ENCODE data around the gene ECM1.

ECM1 gene

DNA sequence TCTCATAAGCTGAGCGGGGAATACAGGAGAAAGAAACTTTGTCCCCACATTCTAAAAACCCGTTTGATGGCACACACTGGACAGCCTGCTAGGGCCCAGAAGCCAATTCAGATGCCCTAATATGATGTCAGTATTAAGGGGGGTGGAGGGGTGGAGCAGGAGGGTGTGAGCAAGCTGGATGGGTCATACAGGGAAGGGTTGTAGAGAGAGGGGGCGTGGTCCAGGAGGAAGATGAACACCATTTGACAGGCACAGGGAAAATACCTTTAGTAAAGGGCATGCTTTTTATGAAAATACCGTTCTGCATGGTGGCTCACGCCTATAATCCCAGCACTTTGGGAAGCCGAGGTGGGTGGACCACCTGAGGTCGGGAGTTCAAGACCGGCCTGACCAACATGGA, 14.7 kb upstream of the ECM1 start:
- POLR2A ChIA-PET, result no interaction called here
- TF ChIP-seq FOXM1 (IDR thresholded peaks at IDR 0.05; ENCODE audit: borderline replicate concordance), result no peak
- DNase-seq (ENCODE audit: extremely low spot score), result no peak
- CTCF ChIA-PET, result no interaction called here

DNA sequence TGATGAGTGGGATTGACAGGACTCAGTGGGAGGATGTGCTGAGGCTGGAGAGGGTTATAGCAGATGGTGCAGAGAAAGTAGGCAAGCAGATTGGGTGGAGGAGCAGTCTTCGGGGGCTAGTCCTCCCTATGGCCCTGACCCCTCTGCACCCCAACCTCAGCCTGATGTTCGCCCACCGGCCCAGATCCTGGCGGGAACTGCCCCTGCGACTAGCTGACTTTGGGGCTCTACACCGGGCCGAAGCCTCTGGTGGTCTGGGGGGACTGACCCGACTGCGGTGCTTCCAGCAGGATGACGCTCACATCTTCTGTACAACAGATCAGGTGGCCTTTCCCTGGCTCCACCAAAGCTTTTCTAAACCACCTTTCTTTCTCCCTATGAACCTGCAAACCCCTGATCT, 9.6 kb upstream of the ECM1 start:
- CTCF ChIA-PET, result no interaction called here
- POLR2A ChIA-PET, result interaction anchor here (1.8 kb wide), 1 partner anchor 17 kb away, joined by 6 read pairs; the partner anchor contains the start of gene FALEC
- no peak for TF ChIP-seq L3MBTL2 (conservative IDR thresholded peaks at IDR 0.05)
- no peak for TF ChIP-seq TARDBP (IDR thresholded peaks at IDR 0.05)
- TF ChIP-seq LEF1 (IDR thresholded peaks at IDR 0.05; ENCODE audit: borderline replicate concordance), result no peak
- TF ChIP-seq ZNF384 (IDR thresholded peaks at IDR 0.05), result no peak
- TF ChIP-seq FOXK2 (IDR thresholded peaks at IDR 0.05), result no peak
- TF ChIP-seq SP1 (IDR thresholded peaks at IDR 0.05), result no peak
- no peak for TF ChIP-seq SUZ12 (IDR thresholded peaks at IDR 0.05)
- no peak for TF ChIP-seq BHLHE40 (IDR thresholded peaks at IDR 0.05; ENCODE audit: borderline replicate concordance)
- no peak for TF ChIP-seq NFRKB (IDR thresholded peaks at IDR 0.05)
- TF ChIP-seq FOXM1 (IDR thresholded peaks at IDR 0.05; ENCODE audit: borderline replicate concordance), result no peak
- TF ChIP-seq HDGF (IDR thresholded peaks at IDR 0.05; ENCODE audit: borderline replicate concordance), result no peak
- TF ChIP-seq, protein P1, sequence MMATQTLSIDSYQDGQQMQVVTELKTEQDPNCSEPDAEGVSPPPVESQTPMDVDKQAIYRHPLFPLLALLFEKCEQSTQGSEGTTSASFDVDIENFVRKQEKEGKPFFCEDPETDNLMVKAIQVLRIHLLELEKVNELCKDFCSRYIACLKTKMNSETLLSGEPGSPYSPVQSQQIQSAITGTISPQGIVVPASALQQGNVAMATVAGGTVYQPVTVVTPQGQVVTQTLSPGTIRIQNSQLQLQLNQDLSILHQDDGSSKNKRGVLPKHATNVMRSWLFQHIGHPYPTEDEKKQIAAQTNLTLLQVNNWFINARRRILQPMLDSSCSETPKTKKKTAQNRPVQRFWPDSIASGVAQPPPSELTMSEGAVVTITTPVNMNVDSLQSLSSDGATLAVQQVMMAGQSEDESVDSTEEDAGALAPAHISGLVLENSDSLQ (IDR thresholded peaks at IDR 0.05), result no peak
- no peak for DNase-seq (ENCODE audit: extremely low spot score)

DNA sequence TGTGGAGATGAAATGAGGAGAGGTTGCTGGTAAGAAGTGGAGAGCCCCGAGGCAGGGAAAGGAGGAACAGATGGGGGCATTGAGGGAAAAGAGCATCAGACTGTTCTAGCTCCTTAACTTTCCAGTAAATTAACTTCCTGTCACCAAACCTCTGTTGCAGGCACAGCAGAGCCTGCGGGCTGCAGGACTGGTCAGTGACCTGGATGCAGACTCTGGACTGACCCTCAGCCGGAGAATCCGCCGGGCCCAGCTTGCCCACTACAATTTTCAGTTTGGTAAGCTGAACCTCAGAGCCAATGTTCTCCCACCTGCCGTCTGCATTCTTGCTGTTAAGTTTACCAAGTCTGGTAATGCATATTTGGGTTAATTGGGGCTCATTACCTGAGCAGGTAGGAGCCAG, 2.5 kb upstream of the ECM1 start:
- no peak for DNase-seq (ENCODE audit: extremely low spot score)
- ChIA-PET CTCF (no interaction called here), POLR2A (interaction anchor here (2.6 kb wide), 1 partner anchor 10 kb away, joined by 10 read pairs; the partner anchor contains the start of gene FALEC)
- TF ChIP-seq FOXA1 (IDR thresholded peaks at IDR 0.05) (no peak), FOXM1 (IDR thresholded peaks at IDR 0.05; ENCODE audit: borderline replicate concordance) (no peak), SP1 (IDR thresholded peaks at IDR 0.05) (no peak), ELF4 (IDR thresholded peaks at IDR 0.05) (no peak), ZNF384 (IDR thresholded peaks at IDR 0.05) (no peak), LEF1 (IDR thresholded peaks at IDR 0.05; ENCODE audit: borderline replicate concordance) (no peak), SUZ12 (IDR thresholded peaks at IDR 0.05) (no peak), ARNT (IDR thresholded peaks at IDR 0.05) (no peak), FOXK2 (IDR thresholded peaks at IDR 0.05) (no peak), CTBP1 (IDR thresholded peaks at IDR 0.05; ENCODE audit: borderline replicate concordance) (no peak), TARDBP (IDR thresholded peaks at IDR 0.05) (no peak), L3MBTL2 (conservative IDR thresholded peaks at IDR 0.05) (no peak), NFRKB (IDR thresholded peaks at IDR 0.05) (no peak)
- TF ChIP-seq, protein P1 (IDR thresholded peaks at IDR 0.05), result no peak

- CTCF ChIA-PET, result interaction anchor here (0.7 to 1.1 kb wide), 2 partner anchors 23 to 39 kb away, joined by 3 read pairs; no protein-coding TSS in a partner anchor
- DNase-seq (ENCODE audit: extremely low spot score), result no peak
- POLR2A ChIA-PET, result interaction anchor here (1.4 kb wide), 1 partner anchor 23 kb away, joined by 3 read pairs; no protein-coding TSS in a partner anchor
Measured at GRCh38 chr1:150508982-150509381, 1.1 kb downstream of the ECM1 start.

GRCh38 chr1:150511551-150511950, 3.6 kb downstream of the ECM1 start:
- TF ChIP-seq CTBP1 (IDR thresholded peaks at IDR 0.05; ENCODE audit: borderline replicate concordance) (no peak), ARNT (IDR thresholded peaks at IDR 0.05) (no peak), ELF4 (IDR thresholded peaks at IDR 0.05) (no peak), FOXM1 (IDR thresholded peaks at IDR 0.05; ENCODE audit: borderline replicate concordance) (no peak), SUZ12 (IDR thresholded peaks at IDR 0.05) (no peak), SP1 (IDR thresholded peaks at IDR 0.05) (no peak), NFRKB (IDR thresholded peaks at IDR 0.05) (no peak), FOXA1 (IDR thresholded peaks at IDR 0.05) (no peak), LEF1 (IDR thresholded peaks at IDR 0.05; ENCODE audit: borderline replicate concordance) (no peak), L3MBTL2 (conservative IDR thresholded peaks at IDR 0.05) (no peak), HDGF (IDR thresholded peaks at IDR 0.05; ENCODE audit: borderline replicate concordance) (no peak), ZNF384 (IDR thresholded peaks at IDR 0.05) (no peak), TARDBP (IDR thresholded peaks at IDR 0.05) (no peak), BHLHE40 (IDR thresholded peaks at IDR 0.05; ENCODE audit: borderline replicate concordance) (no peak), FOXK2 (IDR thresholded peaks at IDR 0.05) (no peak)
- TF ChIP-seq, protein P1 (IDR thresholded peaks at IDR 0.05), result no peak
- DNase-seq (ENCODE audit: extremely low spot score), result no peak
- POLR2A ChIA-PET, result interaction anchor here (1.8 kb wide), 1 partner anchor 24 kb away, joined by 5 read pairs; the partner anchor contains the start of gene TARS2
- CTCF ChIA-PET, result interaction anchor here (1.0 kb wide), 1 partner anchor 22 kb away, joined by 3 read pairs; no protein-coding TSS in a partner anchor

More at GRCh38 chr1:150508982-150509381, 1.1 kb downstream of the ECM1 start:
- no peak for TF ChIP-seq SUZ12 (IDR thresholded peaks at IDR 0.05)
- TF ChIP-seq L3MBTL2 (conservative IDR thresholded peaks at IDR 0.05), result no peak
- TF ChIP-seq NFRKB (IDR thresholded peaks at IDR 0.05), result no peak
- no peak for TF ChIP-seq ARNT (IDR thresholded peaks at IDR 0.05)
- TF ChIP-seq ELF4 (IDR thresholded peaks at IDR 0.05), result no peak
- TF ChIP-seq TARDBP (IDR thresholded peaks at IDR 0.05), result no peak
- TF ChIP-seq LEF1 (IDR thresholded peaks at IDR 0.05; ENCODE audit: borderline replicate concordance), result no peak
- no peak for TF ChIP-seq BHLHE40 (IDR thresholded peaks at IDR 0.05; ENCODE audit: borderline replicate concordance)
- TF ChIP-seq SP1 (IDR thresholded peaks at IDR 0.05), result no peak
- TF ChIP-seq FOXM1 (IDR thresholded peaks at IDR 0.05; ENCODE audit: borderline replicate concordance), result no peak
- no peak for TF ChIP-seq FOXA1 (IDR thresholded peaks at IDR 0.05)
- no peak for TF ChIP-seq FOXK2 (IDR thresholded peaks at IDR 0.05)
- TF ChIP-seq CTBP1 (IDR thresholded peaks at IDR 0.05; ENCODE audit: borderline replicate concordance), result no peak
- TF ChIP-seq, protein P1 (IDR thresholded peaks at IDR 0.05), result no peak
- no peak for TF ChIP-seq ZNF384 (IDR thresholded peaks at IDR 0.05)
- no peak for TF ChIP-seq HDGF (IDR thresholded peaks at IDR 0.05; ENCODE audit: borderline replicate concordance)
